Measurements from ENCODE around the gene FAM117A. TPM values are rescaled to one million over a fixed set of nuclear protein-coding genes. Genes with fewer than 3 reads are reported as not detected.
A peak's percentile ranks its signal among the peaks of the same experiment; 100 is the strongest.
"Not testable (repeated sequence)": the region's sequence is repeated elsewhere in the genome, so short reads cannot be mapped to it uniquely, and the experiment has no call there.

FAM117A gene
- polyA plus RNA-seq, 3 donors = 17.1 to 19.2 (median 19.1) TPM

DNA sequence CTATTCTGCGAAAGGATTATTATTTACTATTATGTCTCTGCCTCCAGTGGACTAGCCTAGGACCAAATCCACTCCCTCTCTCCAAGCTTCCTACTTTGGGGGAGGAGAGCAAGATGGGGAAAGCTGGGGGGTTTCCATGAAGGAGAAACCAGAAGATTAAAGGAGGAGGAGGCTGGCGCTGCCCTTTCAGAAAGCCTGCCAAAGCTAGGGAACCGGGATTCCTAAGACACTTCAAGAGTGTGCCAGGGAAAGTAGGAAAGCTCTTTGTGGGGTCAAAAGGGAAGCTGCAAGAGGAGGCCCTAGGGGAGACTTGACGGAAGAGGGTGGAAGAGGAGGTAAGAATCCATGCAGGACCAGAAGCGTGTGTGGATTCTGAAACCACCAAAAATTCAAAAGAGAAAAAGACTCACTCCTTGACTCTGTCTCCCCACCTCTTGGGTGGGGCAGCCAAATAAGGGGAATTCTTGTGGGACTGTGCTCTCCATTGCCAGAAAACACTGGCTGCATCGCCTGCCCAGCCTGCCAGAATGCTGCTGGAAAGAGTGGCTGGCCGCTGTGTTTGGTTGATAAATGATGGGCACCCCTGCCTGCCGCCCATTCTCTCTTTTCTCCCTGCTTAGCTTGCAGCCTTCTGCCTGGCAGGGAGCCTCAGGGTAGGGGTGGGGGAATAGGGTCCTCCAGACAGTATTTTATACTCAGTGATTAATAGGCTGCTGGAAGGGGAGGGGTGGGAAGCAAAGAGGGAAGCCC lies 12.8 kb upstream of the FAM117A start:
- DNase-seq (ENCODE audit: extremely low read depth in 1 of 11, low read depth in 9 of 11, low spot score in 4 of 11) = no peak

DNA sequence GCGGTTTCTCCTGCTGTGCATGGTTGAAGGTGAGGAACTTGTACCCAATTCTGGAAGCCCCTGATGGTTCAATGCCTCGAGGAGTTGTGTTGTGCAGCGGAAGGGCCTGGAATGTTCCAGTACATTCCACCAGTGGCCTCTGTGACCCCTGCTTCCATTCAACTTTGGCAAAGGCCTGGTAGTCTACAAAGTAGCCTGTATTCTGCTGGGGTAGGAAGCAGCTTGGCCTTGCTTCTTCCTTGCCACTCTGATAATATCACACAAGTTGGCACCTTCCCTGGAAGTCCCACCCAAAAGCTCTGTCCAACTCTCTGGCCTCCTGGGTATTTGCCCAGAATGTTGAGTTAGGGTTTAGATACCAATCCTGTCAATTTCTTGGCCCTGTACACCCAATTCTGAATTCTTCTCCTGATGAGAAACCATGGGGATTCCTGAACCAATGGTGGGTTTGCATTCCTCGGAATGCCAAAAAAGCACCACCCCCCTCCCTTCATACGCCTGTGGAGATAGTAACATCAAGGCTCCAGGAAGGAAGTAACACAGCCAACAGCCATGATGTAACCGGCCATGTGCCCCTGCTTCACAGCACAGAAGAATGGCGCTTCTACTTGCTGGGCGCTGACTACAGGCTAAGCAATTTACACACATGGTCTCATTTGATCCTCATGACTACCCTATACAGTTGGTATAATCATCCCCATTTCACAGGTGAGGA lies 11.8 kb upstream of the FAM117A start:
- DNase-seq (ENCODE audit: extremely low read depth in 1 of 11, low read depth in 9 of 11, low spot score in 4 of 11) = peak in 1 of 11 donors; percentile 18

DNA sequence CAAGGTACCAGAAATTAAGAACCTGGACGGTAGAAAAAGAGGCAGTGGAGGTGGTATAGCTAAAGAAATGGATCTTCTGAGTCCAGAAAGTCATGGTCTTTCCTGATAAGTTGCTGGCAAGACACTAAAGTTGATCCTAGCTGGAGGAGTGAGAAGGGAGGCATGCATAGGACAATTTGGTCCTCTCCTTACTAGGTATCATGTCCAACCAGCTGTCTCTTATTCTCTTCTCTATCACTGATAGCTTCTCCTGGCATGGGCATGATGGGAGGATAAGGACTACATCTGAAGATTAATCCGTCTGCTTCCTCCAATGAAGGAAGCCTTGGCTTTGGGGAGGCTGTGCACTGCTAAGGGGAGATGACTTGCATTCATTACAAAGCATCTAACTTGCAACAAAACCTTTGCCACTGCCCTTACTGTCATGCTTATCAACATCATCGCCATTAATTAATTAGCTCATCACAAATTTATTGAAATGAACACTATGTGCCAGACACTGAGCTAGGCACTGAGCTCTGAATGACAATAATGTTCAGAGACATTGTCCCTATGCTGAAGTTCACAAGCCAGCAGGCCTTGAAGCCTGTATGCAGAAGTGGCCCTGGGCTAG lies 3.1 kb upstream of the FAM117A start:
- no peak for DNase-seq (ENCODE audit: extremely low read depth in 1 of 11, low read depth in 9 of 11, low spot score in 4 of 11)

DNA sequence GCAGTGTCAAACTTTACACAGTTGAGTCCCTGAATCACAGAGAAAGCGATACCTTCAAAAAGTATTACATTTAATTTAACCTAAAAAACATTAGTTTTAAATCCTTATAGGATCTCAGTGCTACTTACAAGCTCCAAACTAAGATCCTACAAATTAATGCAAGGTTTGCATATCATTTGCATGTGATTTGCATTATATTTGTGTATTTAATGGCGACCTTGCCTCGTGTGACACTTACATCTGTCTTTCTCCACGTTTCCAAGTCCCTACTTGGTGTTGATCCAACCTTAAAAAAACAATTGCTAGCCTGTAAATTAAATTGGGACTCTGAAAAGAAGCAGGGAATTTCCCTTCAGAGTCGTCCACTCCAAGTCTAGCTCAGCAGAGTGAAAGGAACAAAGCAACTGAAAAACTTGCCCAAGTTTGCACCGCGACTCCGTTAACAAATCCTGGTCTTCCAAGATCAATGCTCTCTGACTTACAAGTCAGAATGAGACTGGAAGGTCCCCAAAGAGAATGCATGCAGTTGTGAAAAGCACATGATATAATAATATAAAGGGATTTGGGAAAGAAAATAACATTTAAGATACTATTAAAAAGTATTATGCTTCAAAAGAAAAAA lies 739 bp upstream of the FAM117A start:
- no peak for DNase-seq (ENCODE audit: extremely low read depth in 1 of 11, low read depth in 9 of 11, low spot score in 4 of 11)

GRCh38 chr17:49762151-49762941 lies 1.6 kb downstream of the FAM117A start:
- DNase-seq (ENCODE audit: extremely low read depth in 1 of 11, low read depth in 9 of 11, low spot score in 4 of 11) = no peak

DNA sequence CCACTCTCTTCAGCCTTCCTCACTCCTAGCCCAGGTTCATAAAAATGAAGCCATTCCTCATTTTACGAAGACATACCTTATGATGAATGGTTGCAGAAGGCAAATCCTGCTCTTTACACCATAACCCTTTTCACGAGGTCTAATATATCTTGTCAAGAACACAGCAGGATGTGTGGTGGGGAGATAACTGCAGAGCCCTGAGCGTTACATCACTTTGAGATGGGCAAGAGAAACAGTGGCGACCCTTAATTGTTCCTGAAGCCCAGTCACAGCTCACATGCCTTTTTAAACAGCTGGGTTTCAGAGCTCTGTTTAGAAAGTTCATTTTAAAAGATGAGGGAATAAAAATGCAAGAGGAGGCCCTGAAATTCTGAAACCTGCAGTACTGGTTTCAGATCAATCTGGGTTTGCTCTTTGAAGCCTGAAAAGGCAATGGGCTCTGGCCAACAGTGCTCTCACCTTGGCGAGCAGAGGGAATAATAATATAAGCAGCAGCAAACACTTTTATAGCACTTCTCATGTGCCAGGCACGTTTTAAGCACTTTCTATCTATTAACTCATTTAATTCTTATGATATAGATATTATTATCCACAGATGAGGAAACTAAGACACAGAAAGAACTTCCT lies 2.9 kb downstream of the FAM117A start:
- no peak for DNase-seq (ENCODE audit: extremely low read depth in 1 of 11, low read depth in 9 of 11, low spot score in 4 of 11)

GRCh38 chr17:49760296-49760695 lies 3.6 kb downstream of the FAM117A start:
- no peak for DNase-seq (ENCODE audit: extremely low read depth in 1 of 11, low read depth in 9 of 11, low spot score in 4 of 11)

DNA sequence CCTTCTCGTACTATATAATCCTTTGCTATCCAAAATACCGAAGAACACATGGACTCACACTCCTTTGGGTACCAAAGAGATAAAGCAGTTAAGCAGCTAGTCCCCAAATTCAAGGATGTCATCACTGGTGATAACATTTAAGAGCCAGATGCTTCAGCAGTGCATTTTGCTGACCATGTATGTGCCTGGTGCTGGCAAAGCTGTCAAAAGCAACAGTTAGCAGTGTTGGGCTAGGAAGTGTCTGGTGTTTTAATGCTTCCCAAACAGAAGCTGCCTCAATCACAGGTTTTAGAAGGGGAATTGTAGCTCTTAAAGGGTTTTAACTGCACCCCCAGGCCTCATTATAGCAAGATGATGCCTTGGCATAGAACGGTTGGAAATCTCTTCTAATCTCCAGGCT lies 4.7 kb downstream of the FAM117A start:
- DNase-seq (ENCODE audit: extremely low read depth in 1 of 11, low read depth in 9 of 11, low spot score in 4 of 11) = no peak

- DNase-seq (ENCODE audit: extremely low read depth in 1 of 11, low read depth in 9 of 11, low spot score in 4 of 11) = not testable (repeated sequence)
Observed at GRCh38 chr17:49758464-49759010, 5.4 kb downstream of the FAM117A start.

DNA sequence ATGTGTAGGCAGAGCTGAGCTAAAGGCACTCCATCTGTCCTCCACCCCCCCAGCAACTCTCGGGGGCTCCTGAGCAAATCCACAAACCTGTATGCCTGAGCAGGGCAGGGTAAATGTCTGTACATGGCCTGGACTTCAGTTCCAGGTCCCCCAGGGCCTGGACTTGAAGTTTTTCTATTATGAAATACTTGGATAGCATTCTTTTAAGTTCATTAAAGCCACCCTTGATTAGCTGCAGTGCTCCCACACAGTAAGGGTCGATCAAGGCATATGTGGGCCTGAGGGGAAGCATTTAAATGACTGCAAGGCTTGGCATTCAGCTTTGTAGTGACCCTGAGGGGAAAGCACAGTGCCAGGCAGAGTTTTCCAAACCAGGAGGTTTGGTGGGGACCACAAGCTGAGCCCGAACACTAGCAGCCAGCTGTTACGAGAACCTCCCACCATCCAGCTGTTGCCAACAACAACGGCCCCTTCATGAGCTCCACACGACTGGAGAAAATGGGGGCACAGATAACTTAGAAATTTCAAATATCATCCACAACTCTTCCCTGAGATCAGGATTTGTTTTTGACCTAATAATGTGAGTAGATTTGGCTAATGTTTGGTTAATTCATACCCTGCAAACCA lies 6.7 kb downstream of the FAM117A start:
- DNase-seq (ENCODE audit: extremely low read depth in 1 of 11, low read depth in 9 of 11, low spot score in 4 of 11) = no peak

DNA sequence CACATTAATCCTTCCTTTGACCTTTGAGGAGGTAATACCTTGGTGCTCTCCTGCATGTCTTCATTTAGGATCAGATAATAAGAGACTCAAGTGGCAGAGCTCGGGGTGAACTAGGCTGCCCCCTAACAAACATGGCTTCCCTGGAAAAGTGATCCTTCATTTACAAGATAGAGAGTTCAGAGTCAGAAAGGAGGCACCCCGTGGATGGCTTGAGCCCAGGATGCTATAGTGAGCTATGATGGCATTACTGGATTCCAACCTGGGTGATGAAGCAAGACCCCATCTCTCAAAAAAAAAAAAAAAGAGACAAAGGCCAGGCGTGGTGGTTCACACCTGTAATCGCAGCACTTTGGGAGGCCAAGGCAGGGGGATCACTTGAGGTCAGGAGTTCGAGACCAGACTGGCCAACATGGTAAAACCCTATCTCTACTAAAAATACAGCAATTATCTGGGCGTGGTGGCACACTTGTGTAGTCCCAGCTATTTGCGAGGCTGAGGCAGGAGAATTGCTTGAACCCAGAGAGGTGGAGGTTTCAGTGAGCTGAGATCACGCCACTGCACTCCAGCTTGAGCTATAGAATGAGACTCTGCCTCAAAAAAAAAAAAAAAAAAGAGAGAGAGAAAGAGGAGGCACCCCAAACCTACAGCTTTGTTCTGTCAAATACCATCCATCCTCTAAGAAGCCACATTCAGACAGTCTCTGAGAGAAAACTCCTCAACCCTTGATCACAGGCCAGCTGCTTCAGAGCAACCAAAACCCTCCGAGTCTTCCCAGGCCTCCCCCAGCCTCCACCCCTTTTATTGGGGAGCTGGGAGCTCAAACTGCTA lies 7.4 kb downstream of the FAM117A start:
- no peak for DNase-seq (ENCODE audit: extremely low read depth in 1 of 11, low read depth in 9 of 11, low spot score in 4 of 11)

DNA sequence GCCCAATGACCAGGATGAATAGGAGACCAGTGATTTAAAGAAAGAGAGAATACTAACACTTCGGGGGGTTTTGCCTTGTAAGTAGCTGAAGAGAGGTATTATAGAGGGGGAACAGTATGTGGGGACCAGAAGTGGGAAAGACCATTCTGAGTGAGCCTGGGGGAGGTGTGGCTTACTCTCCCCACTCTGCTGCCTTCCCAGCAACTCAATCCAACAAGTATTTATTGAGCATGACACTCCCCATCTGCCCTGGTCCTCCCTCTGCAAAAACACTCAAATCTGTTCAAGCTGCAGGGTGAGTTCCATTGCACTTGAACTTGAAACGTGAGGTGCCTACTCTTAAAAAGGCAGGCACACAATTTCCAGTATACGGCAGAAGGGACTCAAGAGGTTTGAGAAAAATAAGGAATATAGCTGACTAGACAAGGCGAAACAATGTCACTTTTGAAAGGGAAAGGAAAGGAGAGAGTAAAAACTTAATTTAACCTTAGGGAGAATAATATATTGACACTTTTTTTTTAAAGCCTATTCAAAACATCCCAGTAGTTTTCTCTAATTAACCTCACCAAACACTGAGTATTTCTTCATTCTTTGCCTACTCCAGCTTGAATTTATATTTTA lies 8.2 kb downstream of the FAM117A start:
- no peak for DNase-seq (ENCODE audit: extremely low read depth in 1 of 11, low read depth in 9 of 11, low spot score in 4 of 11)

- no peak for DNase-seq (ENCODE audit: extremely low read depth in 1 of 11, low read depth in 9 of 11, low spot score in 4 of 11)
Observed at GRCh38 chr17:49753959-49754391, 10.0 kb downstream of the FAM117A start.

DNA sequence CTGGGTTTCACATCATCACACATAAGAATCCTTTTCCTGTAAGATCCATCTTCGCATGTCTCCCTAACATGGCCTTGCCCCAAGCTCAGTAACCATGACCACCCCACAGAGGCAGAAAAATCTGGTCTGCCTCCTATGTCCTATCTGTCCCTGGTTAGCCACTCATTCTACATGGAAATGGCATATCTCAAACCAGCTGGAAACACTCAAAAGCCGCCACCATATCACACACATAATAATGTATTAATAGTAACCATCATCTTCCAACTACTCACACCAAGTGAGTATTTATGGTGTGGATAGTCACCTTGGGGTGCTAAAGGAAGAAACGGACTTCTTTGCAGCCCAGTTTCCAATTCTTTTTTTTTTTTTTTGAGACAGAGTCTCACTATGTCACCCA lies 11.4 kb downstream of the FAM117A start:
- no peak for DNase-seq (ENCODE audit: extremely low read depth in 1 of 11, low read depth in 9 of 11, low spot score in 4 of 11)

GRCh38 chr17:49749730-49750129 lies 14.2 kb downstream of the FAM117A start:
- DNase-seq (ENCODE audit: extremely low read depth in 1 of 11, low read depth in 9 of 11, low spot score in 4 of 11) = no peak

DNA sequence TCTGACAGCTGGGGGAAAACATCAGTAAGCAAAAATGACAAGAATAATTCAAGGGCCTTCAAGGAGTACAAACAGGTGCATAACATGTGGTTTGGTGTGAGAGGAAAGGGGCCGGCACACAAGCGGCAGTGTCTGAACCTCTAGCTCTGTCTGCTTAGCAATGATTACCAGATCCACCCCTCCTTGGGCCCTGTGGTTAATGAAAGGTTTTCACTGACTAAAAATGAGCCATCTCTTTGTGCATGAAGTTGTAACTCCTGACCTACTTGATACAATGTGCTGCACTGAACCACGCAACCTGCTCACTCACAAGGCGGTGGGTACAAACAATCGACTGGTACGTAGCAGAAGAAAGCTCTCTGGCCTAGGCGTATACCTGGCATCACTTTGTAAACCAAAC lies 15.1 kb downstream of the FAM117A start:
- no peak for DNase-seq (ENCODE audit: extremely low read depth in 1 of 11, low read depth in 9 of 11, low spot score in 4 of 11)

- no peak for DNase-seq (ENCODE audit: extremely low read depth in 1 of 11, low read depth in 9 of 11, low spot score in 4 of 11)
Observed at GRCh38 chr17:49748223-49748622, 15.7 kb downstream of the FAM117A start.
